ENCODE measurements around the gene LMAN2L.
A peak's percentile ranks its signal among the peaks of the same experiment; 100 is the strongest.

LMAN2L gene

GRCh38 chr2:96753661-96754282 is 13.9 kb upstream of the LMAN2L start:
- DNase-seq (ENCODE audit: low read depth): no peak
- no peak overlapping the region for H3K4me3 ChIP-seq (ENCODE audit: low read depth, low read length)
- TF ChIP-seq CTCF (IDR thresholded peaks at IDR 0.05; ENCODE audit: insufficient read depth, low read depth, low read length, missing control alignments): no peak

- no peak for TF ChIP-seq CTCF (IDR thresholded peaks at IDR 0.05; ENCODE audit: insufficient read depth, low read depth, low read length, missing control alignments)
- H3K4me3 ChIP-seq (ENCODE audit: low read depth, low read length): no peak overlapping the region
- no peak for DNase-seq (ENCODE audit: low read depth)
Observed at GRCh38 chr2:96751800-96752199, 11.9 kb upstream of the LMAN2L start.

- DNase-seq (ENCODE audit: low read depth): no peak
- H3K4me3 ChIP-seq (ENCODE audit: low read depth, low read length): no peak overlapping the region
- no peak for TF ChIP-seq CTCF (IDR thresholded peaks at IDR 0.05; ENCODE audit: insufficient read depth, low read depth, low read length, missing control alignments)
Observed at GRCh38 chr2:96747061-96747617, 7.3 kb upstream of the LMAN2L start.

GRCh38 chr2:96739076-96739632 is 710 bp downstream of the LMAN2L start:
- no peak for DNase-seq (ENCODE audit: low read depth)
- H3K4me3 ChIP-seq (ENCODE audit: low read depth, low read length): peak overlapping the region; percentile 91
- no peak for TF ChIP-seq CTCF (IDR thresholded peaks at IDR 0.05; ENCODE audit: insufficient read depth, low read depth, low read length, missing control alignments)

- no peak for TF ChIP-seq CTCF (IDR thresholded peaks at IDR 0.05; ENCODE audit: insufficient read depth, low read depth, low read length, missing control alignments)
- no peak overlapping the region for H3K4me3 ChIP-seq (ENCODE audit: low read depth, low read length)
- no peak for DNase-seq (ENCODE audit: low read depth)
Observed at GRCh38 chr2:96737831-96738230, 2.0 kb downstream of the LMAN2L start.

- no peak overlapping the region for H3K4me3 ChIP-seq (ENCODE audit: low read depth, low read length)
- DNase-seq (ENCODE audit: low read depth): no peak
- TF ChIP-seq CTCF (IDR thresholded peaks at IDR 0.05; ENCODE audit: insufficient read depth, low read depth, low read length, missing control alignments): no peak
Observed at GRCh38 chr2:96737251-96737650, 2.6 kb downstream of the LMAN2L start.

Data from GM12865 (cell line).